NOMO-1 (cell line): ENCODE measurements around the gene WDFY4.

Experiments used
- DNase-seq, 2 experiments: peaks; one replicate each; lab custom pipeline; 2025; ENCODE audit not compliant: unreplicated experiment in 2 of 2; lab: John Stamatoyannopoulos, UW

WDFY4 gene

DNA sequence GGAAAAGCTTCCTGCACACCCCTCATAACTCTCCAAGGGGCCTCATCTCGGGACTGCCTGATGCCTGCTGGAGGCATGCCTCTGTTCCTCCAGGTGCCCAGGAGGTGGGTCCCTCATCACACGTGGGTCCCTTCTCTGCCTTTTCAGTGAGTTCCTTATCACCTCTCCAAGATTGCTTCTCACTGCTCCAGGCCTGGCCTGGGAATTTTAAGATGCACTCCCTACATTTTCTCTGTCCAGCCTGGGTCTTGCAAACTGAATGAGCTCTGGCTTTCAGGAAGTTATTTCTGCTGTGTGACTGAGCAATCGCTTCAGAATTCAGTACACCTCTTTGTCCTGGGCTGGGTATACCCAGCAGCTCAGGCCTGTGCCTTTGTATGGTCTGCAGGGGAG lies 211.1 kb downstream of the WDFY4 start:
- DNase-seq: no peak

GRCh38 chr10:48896756-48897440 lies 212.2 kb downstream of the WDFY4 start:
- no peak for DNase-seq

DNA sequence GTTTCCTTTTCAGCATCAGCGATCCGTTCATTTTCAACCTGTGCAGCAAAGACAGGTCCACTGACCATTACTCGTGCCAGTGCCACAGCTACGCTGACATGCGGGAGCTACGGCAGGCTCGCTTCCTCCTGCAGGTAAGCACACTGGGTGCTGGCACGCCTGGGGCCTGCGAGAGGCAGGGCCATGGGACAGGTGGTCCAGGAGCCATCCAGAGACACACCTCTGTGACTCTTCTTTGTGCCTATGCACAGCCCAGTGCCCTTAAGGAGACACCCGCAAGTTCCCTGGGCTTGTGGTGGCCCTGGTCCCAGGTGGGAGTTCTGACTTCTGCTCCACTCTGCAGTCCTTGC lies 212.7 kb downstream of the WDFY4 start:
- no peak for DNase-seq

GRCh38 chr10:48898426-48898825 lies 213.8 kb downstream of the WDFY4 start:
- no peak for DNase-seq

- DNase-seq: no peak
Observed at GRCh38 chr10:48899781-48900180, 215.1 kb downstream of the WDFY4 start.

DNA sequence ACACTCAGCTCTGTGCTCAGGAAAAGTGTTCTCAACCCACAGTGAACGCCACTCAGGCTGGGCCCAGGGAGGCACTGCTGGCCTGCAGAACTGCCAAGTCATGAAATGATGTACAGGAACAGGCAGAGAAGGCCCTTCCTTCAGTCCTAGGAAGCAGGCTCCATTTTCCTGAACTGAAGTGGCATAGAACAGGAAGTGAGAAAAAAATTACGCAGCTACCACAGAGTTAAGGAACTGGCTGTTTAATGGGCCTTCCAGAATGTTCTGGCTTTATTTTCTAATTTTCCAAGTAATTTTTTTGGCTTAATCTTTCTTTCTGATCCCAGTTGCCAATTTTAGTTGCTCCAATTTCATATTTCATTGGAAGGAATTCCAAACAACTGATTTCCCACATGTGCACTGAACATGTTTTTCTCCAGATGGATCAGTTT lies 215.7 kb downstream of the WDFY4 start:
- DNase-seq: peak; percentile 2 to 63

DNA sequence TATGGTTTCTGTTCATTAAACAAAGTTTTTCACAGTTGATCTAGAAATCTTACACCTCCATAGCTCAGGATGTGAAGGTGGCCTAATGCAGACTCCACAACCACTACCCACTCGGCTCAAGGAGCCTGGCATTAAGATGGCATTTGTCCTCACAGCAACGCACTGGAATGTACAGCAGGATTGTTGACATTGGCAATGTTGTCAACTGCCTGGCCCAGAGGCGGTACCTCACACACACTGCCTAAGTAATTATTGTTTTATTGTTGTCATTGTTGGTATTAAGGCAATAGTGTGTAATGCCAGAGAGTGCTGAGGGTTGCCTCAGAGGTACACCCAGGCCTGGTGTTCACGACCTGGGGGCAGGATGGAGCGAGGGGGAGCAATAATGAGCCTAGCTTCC lies 216.6 kb downstream of the WDFY4 start:
- DNase-seq: no peak

GRCh38 chr10:48902096-48902495 lies 217.4 kb downstream of the WDFY4 start:
- no peak for DNase-seq

DNA sequence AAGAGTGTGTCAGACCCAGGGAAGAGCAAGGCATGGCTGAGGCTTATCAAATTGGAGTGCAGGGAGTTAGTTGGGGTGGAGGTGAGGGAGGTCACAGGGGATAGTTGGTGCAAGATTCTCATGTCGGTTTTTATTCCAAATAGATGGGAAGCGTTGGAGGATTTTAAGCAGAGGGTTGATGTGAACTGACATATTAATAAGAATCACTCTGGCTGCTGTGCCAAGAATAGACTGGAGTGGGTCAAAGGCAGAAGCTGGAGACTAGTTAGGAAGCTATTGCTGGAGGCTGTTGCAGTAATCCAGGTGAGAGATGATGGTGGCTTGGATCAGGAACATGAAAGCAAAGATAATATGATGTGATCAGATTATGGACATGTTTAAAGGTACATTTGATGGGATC lies 218.5 kb downstream of the WDFY4 start:
- DNase-seq: no peak

GRCh38 chr10:48904861-48905260 lies 220.2 kb downstream of the WDFY4 start:
- DNase-seq: no peak

- DNase-seq: no peak
Observed at GRCh38 chr10:48905311-48905710, 220.6 kb downstream of the WDFY4 start.

GRCh38 chr10:48906841-48907240 lies 222.2 kb downstream of the WDFY4 start:
- DNase-seq: no peak

- DNase-seq: no peak
Observed at GRCh38 chr10:48907730-48908129, 223.1 kb downstream of the WDFY4 start.

GRCh38 chr10:48910548-48910947 lies 225.9 kb downstream of the WDFY4 start:
- DNase-seq: no peak

GRCh38 chr10:48913674-48914073 lies 229.0 kb downstream of the WDFY4 start:
- no peak for DNase-seq

- DNase-seq: no peak
Observed at GRCh38 chr10:48923748-48924147, 239.1 kb downstream of the WDFY4 start.

DNA sequence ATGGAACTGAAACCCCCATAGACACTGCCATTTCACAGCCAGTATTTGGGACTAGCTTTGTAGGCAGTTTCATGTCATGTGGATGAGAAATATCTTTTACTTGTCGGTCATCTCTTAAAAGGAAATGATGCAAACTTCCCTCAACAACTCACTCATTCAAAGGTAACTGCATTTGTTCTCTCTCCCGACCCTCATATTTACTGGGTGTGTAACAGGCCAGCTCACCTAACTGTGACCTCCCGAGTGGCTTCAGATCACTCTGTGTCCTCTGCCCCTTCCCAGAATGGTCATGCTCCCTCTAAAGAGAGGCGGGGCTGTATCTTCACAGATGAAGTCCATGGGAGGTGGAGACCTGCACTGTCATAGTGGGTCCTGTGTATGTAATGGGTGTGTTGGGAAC lies 240.3 kb downstream of the WDFY4 start:
- no peak for DNase-seq

GRCh38 chr10:48926255-48926654 lies 241.6 kb downstream of the WDFY4 start:
- DNase-seq: no peak

GRCh38 chr10:48926764-48927540 lies 242.3 kb downstream of the WDFY4 start:
- DNase-seq: no peak

- DNase-seq: no peak
Observed at GRCh38 chr10:48929413-48929990, 244.8 kb downstream of the WDFY4 start.

DNA sequence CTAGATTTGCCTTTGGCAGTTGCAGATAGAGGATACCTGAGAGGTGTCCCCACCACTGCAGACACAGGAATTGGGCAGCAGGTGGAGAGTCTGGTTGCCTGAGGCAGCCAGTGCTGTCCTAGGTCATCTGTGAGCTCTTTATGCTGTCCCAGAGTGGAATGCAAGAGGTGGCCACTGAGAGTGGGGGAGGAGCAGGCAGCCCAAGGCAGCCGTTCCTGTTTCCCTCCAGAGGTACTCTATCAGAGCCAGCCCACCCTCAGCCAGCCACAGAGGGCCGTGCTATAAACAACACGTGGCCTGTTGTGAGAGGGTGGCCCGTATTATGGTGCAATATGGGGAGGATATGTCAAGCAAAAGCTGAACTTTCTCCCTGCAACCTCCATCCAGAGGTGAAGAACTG lies 246.5 kb downstream of the WDFY4 start:
- DNase-seq: peak; percentile 30 to 37
